ENCODE measurements around the gene CTU2.

The CTU2 gene

DNA sequence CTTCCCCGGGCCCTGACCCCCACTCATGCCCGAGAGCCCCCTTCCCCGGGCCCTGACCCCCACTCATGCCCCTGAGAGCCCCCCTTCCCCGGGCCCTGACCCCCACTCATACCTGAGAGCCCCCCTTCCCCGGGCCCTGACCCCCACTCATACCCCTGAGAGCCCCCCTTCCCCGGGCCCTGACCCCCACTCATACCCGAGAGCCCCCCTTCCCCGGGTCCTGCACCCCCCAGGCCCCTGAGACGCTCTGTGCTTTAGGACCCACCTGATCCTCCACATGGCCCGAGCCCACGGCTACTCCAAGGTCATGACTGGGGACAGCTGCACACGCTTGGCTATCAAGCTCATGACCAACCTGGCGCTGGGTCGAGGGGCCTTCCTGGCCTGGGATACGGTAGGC lies 6.8 kb downstream of the CTU2 start:
- in situ Hi-C loops (cut with MboI; ENCODE audit: low sequenced_read_pairs), result no loop called here

DNA sequence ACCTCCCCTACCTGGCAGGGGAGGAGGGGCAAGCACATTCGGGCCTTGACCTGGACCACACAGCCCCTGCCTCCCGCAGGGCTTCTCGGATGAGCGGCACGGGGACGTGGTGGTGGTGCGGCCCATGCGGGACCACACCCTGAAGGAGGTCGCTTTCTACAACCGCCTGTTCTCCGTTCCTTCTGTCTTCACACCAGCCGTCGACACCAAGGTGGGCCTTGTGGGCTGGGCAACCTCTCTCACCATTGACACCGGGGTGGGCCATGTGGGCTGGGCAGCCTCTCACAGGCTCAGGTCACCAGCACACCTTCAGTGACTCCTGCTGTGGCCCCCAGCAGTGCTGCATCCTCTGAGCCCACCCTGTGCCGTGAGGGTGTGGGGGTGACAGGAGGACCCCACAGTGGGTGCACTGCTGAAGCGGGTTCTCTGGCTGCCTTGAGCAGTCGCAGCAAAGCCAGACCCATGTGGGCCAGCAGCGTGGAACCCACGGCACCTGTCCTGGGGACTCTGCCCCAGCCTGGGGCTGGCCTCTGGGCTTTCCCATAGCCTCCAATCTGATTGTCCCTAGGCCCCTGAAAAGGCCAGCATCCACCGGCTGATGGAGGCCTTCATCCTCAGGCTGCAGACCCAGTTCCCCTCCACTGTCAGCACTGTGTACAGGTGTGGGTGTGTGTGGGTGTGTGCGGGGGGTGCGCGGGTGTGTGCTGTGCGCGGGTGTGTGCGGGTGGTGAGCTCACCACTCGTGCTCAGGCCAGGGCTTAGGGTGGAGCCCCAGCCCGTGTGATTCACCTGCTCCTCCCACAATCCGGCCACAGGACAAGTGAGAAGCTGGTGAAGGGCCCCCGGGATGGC lies 7.5 kb downstream of the CTU2 start:
- in situ Hi-C loops (cut with MboI; ENCODE audit: low sequenced_read_pairs), result no loop called here

DNA sequence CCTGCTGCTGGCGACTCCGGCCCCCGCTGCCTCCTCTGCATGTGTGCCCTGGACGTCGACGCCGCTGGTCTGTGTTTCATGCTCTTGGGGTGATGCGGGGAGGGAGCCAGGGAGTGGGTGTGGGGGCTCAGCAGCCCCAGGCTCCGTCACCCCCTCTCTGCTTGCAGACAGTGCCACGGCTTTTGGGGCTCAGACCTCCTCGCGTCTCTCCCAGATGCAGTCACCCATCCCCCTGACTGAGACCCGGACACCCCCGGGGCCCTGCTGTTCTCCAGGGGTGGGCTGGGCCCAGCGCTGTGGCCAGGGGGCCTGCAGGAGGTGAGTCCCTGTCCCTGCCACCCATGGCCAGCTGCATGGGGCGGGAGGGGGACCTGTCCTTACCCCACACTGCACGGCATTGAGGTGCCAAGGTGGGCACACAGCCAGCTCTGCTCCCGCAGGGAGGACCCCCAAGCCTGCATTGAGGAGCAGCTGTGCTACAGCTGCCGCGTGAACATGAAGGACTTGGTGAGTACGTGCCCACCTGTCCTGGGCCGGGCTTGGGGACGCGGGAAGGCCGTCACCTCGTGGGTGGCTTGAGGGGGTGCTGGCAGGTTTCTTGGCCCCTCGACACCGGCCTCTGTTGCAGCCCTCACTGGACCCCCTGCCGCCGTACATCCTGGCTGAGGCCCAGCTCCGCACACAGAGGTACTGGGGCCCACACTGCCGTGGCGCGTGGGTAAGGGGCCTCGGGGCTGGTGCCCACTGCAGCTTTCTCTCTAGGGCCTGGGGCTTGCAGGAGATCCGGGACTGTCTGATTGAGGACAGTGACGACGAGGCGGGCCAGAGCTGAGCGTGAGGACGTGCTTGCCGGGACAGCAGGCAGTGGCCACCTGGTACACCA lies 8.4 kb downstream of the CTU2 start:
- in situ Hi-C loops (cut with MboI; ENCODE audit: low sequenced_read_pairs), result no loop called here

DNA sequence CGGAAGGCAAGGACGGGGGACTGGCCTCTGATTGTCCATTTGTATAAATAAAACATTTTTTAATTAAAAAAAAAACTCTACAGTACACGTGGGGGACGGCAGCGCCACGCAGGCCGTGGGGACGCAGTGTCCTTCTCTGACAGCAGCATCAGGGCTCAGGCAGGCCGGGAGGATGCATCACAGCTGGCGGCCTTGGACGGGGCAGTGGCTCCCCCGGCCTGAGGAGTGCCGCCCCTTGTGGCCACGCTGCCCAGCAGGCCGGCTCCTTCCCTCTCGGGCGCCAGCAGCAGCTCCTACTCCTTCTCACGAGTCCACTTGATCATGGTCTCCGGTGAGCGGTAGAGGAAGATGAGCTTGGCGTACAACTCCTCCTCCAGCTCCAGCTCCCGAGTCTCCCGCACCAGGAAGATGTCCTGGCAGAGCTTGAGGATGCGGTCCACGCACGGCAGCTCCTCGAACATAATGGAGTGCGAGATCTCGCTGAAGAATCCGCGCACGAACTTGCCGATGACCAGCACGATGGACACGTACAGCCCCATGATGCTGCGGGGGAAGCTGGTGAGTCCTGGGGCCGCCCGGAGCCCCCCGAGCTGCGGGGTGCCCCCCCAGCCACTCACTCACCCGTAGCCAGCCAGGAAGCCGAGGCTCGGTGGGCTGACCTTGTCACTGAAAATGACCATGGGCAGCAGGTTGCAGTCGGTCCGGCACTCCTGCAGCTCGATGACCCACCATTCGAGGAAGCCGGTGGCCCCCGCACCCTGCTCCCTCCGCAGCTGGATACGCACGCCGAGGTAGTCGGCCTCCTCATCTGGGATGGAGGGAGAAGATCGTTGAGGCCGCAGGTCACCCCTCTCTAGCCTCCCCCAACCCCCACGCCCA lies 9.2 kb downstream of the CTU2 start:
- in situ Hi-C loops (cut with MboI; ENCODE audit: low sequenced_read_pairs), result no loop called here

DNA sequence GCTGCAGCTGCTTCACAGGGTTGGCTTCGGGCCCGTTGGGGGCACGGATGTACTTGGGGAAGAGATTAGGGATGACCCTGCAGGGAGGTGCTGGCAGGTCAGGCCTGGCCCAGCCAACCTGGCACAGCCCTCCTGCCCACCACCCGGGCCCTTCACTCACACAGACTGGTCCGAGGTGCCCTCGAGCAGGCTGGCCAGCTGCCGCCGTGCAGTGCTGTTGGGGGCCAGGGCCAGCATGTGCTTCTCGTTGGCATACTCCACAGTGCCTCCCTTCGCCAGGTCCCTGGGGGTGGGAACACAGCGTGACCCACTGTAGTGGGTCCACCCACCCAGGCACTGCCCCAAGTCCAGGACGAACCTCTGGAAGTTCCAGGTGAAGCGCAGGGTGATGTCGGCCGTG lies 9.9 kb downstream of the CTU2 start:
- in situ Hi-C loops (cut with MboI; ENCODE audit: low sequenced_read_pairs), result no loop called here

DNA sequence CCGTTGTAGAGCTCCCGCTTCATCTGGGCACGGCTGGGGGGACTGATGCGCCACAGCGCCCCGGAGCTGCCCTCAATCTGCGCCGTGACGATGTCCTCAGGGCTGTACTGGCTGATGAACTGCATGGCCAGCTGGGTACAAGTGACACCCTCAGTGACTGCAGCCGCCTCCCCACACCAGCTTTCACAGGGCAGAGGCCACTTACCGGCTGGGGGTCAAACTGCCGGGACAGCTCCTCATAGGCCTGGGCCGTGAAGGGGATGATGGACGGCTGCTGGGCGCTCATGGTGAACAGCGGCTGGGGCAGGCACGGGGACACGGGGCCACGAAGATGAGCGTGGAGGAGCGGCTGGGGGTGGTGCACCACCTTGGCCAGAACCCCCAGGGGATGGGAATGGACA lies 10.3 kb downstream of the CTU2 start:
- in situ Hi-C loops (cut with MboI; ENCODE audit: low sequenced_read_pairs), result no loop called here

DNA sequence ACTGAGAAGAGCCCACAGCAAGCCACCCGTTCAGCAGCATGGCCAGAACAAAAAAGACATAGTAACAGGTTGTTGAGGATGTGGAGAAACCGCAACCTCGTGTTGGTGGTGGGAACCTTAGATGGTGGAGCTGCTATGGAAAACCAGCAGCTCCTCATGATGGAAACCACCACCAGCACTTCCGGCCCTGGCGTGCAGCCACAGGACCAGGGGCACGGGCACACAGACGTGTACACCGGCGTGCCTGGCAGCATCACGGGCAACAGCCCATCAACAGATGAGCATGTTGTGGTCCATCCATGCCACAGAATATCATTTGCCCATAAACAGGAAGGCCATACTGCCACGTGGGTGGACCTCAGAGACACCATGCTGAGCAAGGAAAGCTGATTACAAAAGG lies 11.9 kb downstream of the CTU2 start:
- in situ Hi-C loops (cut with MboI; ENCODE audit: low sequenced_read_pairs), result no loop called here

DNA sequence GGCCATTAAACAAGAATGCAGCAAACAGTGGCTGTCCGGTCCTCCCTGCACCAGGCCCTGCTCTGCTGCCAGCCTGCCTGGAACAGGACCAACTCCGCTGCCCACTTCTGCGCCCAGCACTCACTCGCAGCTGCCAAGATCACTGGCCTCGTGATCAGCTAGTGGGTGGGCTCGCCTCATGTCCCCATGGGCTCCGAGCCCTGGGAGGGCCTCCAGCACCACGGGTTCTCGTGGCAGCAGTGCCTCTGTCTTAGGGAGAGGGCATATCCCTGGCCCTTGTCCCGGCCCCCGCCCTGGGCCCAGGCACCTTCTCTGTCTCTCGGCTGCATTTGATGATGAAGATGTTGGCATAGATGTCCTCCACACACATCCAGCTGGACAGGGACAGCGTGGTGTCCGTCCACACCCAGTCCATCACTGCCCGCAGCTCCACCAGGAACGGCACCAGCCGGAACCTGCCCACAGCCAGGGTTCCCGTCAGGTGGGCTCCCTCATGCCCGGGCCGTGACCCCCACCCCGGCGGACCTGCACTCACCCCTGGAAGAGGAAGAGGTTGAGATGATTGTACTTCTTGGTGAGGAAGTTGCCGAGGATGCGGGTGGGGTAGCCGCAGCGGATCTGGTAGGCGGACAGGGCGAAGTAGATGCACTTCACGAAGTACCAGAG lies 13.1 kb downstream of the CTU2 start:
- in situ Hi-C loops (cut with MboI; ENCODE audit: low sequenced_read_pairs), result no loop called here

DNA sequence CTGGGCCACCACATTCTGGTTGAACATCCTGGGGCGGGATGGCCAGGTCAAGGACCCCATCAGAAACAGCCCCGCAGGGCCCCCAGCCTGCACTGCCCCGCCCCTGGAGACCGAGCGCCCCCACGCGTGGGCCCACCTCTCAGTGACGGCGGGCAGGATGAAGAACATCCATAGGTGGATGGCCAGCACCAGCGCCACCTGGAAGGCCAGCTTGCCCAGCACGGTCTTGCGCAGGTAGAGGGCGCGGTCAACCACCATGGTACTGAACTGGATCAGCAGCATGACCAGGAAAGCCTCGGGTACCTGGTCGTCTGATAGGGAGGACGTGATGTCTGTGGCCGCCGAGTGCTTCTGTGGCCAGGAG lies 13.6 kb downstream of the CTU2 start:
- in situ Hi-C loops (cut with MboI; ENCODE audit: low sequenced_read_pairs), result no loop called here

DNA sequence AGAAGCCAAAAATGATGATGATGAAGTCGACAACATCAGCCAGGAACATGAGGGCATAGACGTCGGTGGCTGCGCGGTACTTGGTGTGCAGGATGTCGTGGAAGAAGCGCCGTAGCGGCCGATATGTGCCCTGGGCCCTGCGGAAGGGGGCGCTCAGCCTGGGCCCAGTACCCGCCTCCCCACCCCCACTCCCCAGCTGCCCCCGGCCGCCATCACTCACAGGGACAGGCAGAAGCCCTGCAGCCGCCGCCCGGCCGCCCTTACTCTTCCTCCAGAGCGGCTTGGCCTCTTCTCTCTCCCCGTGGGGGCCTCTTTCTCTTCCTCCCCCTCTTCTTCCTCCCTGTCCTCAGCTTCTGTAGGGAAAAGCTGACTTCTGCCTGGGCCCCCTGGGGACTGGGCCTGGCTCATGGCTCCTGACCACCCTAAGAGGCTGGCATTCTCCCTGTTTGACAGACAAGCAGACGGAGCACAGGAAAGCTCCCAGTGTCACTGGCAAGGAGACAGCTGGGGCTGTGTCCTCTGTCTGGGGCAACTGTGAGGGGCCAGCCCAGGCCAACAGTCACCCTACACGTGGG lies 14.2 kb downstream of the CTU2 start:
- in situ Hi-C loops (cut with MboI; ENCODE audit: low sequenced_read_pairs), result no loop called here

DNA sequence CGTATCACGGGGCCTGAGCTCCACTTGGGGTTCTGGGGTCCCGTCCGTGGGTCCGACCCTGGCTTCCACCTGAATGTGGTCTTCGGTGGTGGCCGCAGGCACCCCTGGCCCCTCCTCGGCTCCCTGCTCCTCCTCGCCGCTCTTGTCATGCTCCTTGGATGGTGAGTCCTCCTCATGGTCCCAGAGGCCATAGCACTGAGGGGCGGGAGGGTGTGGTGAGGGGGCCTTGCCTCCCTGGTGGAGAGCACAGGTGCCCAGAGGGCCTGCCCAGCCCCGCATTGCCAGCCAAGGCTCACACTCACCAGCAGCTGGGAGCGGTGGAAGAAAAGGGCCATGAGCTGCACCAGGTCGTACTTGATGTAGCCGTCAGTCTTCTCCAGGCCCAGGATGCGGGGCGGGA lies 14.9 kb downstream of the CTU2 start:
- in situ Hi-C loops (cut with MboI; ENCODE audit: low sequenced_read_pairs), result no loop called here

DNA sequence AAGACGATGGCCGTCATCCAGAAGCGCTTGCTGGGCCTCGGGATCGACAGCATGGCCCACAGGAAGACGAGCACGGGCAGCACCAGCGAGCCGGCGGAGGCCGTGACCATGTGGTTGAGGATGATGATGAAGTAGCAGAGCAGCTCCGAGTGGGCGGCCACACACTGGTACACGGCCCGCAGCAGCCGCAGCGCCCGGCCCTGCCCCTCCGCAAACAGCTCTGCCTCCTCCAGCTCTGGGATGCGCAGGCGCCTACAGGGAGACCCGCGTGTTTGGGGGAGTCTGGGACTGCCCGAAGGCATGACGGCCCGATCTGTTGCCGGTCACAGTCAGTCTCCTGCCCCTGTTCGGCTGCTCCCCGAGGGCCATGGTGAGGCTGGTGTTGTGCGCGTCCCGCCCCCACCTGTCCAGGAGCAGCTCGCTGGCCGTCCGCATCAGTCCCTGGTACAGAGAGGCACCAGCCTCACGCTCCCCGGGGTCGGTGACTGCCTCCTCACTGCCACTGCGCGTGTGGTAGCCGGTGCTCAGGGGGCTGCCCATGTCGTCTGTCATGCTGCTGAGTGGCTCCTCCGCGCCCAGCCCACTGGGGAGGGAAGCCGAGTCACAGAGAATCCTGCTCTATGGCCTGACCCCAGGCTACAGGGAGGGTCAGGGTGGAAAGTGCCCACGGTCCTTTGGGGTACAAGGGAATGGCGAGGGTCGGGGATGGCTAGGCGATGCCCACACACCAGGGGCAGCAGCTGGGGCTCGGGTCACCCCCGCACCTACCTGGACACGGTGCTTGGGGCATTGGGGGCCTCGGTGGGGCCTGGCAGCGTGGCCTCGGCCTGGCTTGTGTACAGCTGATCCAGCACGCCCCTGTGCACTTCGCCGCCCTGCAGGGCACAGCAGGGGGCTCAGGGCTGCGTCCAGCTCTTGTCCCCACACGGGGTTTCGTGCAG lies 15.8 kb downstream of the CTU2 start:
- in situ Hi-C loops (cut with MboI; ENCODE audit: low sequenced_read_pairs), result no loop called here

DNA sequence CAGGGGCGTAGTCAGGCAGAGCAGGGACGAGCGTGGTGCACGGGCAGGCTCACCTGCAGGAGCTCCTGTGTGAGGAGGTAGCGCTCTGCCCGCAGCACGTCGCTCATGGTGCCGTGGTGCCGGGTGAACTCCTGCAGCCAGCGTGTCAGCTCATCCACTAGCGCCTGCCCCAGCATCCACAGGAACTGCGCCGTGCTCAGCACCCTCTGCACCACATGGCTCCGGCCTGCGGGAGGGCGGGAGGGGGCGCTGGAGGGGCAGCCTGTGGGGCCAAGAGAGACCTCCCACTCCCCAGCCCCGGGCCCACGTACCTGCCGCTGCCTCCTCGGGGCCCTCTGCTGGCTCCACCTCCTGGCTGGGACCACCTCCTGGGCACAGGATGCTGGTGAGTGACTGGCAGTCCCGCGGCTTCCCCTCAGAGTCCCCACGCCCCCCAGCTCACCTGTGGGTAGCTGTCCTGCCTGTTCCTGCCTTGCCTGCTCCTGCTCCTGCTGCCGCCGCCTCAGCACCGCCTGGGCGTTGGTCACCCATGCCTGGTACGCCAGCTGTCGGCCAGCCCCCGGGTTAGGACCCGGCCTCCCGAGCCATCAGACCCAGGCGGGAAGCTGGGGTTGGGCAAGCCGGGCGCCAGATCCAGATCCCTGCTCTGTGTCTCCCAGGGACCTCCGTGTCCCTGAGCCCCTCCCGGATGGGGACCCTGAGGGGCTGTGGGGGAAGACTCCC lies 16.6 kb downstream of the CTU2 start:
- in situ Hi-C loops (cut with MboI; ENCODE audit: low sequenced_read_pairs), result no loop called here

DNA sequence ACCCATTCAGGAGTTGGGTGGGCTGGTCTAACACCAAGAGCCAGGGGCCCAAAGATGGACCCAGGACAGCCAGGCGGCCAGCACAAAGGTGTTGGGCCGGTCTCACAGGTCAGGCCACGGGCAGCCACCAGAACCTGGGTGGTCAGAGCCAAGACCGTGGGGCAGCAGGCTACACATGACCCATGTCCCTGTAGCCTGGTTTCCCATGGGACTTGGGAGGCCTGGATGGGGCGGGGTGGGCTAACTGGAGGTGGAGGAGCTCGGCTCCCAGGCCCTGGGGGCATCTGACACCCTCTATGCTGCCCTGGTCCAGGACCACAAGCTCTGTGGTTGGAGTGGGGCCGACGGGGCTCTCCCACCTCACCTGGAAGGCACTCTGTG lies 17.2 kb downstream of the CTU2 start:
- in situ Hi-C loops (cut with MboI; ENCODE audit: low sequenced_read_pairs), result no loop called here

DNA sequence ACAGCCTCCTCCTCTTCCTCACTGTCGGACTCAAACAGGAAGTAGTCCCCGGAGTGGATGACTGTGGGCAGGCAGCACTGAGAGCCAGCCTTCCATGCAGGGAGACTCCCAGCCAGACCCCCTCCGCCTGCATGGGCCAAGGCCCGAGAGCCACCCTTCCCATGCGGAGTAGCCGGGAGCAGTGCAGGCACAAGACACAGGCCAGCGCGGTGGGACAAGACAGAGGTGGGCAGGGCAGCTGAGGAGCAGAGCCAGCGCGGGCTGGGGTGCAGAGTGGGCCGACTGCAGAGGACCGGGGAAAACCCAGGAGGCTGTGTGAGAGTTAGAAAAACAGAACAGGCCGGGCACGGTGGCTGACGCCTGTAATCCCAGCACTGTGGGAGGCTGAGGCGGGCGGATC lies 17.6 kb downstream of the CTU2 start:
- in situ Hi-C loops (cut with MboI; ENCODE audit: low sequenced_read_pairs), result no loop called here

DNA sequence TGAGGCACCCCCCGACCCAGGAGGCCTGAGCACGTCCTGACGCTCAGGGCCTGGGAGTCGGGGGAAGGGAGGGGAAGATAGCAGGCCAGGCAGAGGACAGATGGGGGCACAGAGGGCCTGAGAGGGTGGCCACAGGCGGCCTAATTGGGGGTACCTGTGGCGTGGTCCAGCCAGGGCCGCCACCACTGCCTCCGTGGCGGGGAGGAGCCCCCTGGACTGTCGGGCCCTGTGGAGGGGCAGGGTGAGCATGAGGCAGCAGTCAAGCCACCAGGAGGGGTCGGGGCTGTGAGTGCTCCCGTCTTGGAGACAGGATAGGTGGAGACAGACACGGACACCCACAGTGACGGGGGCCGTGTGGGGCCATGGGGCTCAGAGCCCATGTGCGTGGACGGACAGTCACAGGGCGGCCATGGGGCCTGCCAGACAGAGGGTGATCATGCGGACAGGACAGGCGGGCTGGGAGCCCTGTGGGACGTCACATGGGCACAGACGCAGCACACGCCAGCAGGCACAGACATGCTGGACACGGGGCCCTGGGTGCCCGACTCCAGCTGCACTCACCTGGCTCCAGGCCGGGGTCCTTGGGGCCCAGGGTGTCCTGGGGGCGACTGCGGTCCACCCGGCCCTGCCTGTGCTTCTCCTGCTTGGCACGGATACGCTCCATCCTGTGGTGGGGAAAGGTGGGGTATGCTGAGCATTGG lies 18.7 kb downstream of the CTU2 start:
- in situ Hi-C loops (cut with MboI; ENCODE audit: low sequenced_read_pairs), result no loop called here

DNA sequence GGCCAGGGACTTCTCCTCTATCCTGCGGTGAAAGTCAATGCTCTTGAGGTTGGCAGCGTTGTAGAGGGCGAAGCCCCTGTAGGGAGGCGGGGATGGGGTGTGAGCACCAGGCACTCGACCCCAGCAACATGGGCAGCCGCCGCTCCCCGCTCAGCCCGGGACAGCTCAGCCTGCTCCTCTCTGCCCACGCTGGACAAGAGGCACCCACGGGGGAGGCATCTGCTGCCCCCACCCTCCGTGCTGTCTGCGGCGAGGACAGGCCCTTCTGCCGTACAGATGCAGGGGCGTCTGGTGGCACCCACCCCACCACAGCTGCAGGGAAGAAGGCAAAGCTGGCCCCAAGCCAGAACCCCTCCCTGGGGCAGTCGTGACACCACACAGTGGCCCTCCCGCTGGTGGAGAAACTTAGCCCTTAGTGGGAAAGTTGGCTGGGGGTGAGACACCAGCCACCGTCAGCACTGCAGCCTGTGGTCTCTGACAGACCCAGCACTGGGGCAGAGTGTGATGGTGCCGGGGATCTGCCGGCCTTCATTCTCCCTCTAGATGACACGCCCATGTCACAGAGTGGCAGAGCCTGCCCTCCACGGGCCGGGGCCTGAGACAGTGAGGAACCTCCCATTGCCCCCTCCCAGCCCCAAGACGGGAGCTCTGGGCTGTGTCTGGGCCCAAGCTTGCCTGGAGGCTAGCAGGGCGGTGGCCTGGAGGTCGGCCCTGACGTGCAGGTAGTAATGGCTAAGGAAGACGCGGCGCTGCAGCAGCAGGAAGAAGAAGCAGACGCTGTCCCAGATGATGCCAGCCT lies 19.5 kb downstream of the CTU2 start:
- in situ Hi-C loops (cut with MboI; ENCODE audit: low sequenced_read_pairs), result no loop called here

Measured in HL-60/S4 treated with phorbol 12-myristate 13-acetate at 8.2 ng/mL for 4 days and 3 days (cell line).